SHP77 treated with DMSO at 0.1 percent for 48 hours (cell line): Measurements from ENCODE around the gene ALDH1A3.

Experiments used
- DNase-seq: peaks from one replicate; lab custom pipeline; 2025; lab: John Stamatoyannopoulos, UW

Gene ALDH1A3

GRCh38 chr15:100901702-100902435, 22.2 kb downstream of the ALDH1A3 start:
- DNase-seq = no peak

DNA sequence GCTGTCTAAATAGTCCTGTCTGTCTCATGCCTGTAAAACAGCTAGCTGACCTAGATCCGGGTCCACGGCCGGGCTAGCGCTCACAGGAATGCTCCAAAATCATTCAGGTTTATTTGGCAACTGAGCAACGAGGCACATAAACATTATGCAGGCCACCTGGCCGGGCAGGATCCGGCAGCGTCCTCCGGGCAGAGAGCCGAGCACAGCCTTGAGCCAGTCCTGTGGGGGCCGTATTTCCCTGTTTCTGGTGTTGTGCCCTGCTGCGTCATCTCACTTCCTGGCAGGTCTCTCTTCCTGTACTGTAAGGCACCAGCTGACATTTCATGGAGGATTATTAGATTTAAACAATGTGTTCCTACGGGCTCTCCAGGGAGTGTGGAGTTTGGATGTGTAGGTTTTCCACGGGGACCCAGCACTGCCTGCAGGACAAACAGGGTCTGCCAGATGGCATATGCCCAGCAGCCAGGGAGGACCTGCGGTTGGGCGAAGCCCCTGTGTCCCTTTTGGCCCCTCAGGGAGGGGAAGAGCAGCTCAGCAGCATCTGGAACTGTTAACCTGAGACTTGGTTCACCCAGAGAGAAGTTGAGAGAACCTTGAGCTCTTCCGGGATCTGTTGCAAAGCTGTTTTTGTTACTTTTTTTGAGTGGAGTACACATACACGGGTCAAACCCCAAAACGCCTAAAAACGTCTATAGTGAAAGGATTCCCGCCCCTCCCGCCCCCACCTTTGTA, 23.0 kb downstream of the ALDH1A3 start:
- peak; percentile 83 for DNase-seq

GRCh38 chr15:100903168-100903554, 23.5 kb downstream of the ALDH1A3 start:
- DNase-seq = no peak

GRCh38 chr15:100905850-100906249, 26.2 kb downstream of the ALDH1A3 start:
- DNase-seq = no peak

DNA sequence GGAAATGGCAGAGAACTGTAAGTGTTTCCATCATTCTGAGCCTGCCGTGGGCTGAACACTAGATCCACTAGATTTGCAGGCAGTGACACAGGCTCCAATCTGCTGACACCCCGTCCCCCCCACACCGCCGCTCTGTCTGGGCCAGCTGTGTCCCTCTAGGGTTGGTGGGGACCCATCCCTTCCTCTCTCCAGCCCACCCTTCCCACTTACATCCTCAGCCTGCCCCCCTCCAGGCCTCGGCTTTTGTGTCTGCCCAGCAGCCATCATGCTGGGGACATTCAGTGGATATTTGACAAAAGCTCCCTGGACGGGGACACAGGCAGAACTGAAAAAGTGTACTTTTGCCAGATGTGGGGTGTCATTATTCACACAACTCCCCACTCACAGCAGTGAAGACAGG, 28.8 kb downstream of the ALDH1A3 start:
- no peak for DNase-seq

DNA sequence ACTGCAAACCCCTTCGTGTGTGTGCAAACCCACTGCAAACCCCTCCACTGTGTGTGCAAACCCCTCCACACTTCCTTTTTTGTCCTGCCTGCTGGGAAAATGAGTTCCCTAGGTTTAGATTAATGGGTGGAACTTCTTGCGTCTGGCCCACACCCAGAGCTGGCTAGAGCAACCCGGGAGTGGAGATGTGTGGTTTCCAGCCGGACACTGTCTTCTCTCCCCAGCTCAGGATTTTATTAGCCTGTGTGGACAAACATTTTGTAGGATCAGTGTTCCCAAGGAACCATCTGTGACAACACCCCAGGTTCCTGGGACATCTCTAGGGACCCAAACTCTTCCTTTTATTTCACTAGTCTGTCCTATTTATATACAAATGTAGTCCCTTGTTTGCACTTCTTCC, 29.9 kb downstream of the ALDH1A3 start:
- DNase-seq = no peak

- DNase-seq = no peak
These were observed 30.6 kb downstream of the ALDH1A3 start for GRCh38 chr15:100909989-100910955.

- DNase-seq = no peak
These were observed 31.5 kb downstream of the ALDH1A3 start for GRCh38 chr15:100911086-100911485.

GRCh38 chr15:100913961-100914360, 34.3 kb downstream of the ALDH1A3 start:
- DNase-seq = no peak

DNA sequence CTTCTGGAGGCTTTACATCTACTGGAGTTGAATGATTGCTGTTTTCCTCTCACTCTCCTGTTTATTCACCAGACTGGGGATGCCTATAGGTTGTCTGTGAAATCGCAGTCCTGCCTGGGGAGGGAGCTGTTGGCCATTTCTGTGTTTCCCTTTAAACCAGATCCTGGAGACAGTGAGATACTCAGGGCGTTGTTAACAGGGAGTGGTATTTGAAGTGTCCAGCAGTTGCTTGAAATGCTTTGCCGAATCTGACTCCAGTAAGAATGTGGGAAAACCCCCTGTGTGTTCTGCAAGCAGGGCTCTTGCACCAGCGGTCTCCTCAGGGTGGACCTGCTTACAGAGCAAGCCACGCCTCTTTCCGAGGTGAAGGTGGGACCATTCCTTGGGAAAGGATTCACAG, 35.2 kb downstream of the ALDH1A3 start:
- DNase-seq = no peak

DNA sequence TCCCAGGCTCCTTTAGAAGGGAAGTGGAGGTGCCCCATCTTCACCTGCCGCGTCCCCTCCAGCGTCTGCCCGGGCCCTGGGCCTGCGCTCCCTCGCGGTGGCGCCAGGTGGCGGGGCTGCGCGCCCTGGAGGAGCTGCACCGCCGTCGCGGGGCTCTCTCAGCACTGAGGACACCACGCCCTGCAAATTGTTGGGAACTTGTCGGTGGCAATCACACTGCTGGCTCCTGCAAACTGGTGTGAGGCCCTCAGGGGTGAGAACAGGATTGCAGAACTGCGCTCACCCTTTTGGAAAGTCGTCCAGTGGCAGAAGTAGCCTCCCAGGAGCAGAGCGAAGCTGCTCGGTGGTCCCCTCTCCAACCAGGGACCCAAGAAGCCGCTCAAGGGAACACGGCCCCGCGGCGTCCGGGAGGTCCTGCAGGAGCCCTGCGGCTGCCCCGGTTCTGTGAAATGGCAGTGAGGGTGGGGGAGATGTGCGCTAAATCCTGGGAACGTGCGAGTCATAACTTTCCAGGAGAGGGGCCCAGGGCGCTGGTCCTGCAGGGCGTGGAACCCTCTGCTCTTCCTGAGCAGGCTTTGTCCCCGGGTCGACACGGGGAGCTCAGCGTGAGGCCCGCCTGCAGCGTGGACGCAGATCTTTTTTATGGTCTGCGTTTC, 38.5 kb downstream of the ALDH1A3 start:
- no peak for DNase-seq

GRCh38 chr15:100918690-100919480, 39.3 kb downstream of the ALDH1A3 start, which contains the start of gene LRRK1:
Gene LRRK1, plus strand, starts transcription at chr15:100919357. Its CDS starts 5,276 bp downstream, at chr15:100924633.
- no peak for DNase-seq

DNA sequence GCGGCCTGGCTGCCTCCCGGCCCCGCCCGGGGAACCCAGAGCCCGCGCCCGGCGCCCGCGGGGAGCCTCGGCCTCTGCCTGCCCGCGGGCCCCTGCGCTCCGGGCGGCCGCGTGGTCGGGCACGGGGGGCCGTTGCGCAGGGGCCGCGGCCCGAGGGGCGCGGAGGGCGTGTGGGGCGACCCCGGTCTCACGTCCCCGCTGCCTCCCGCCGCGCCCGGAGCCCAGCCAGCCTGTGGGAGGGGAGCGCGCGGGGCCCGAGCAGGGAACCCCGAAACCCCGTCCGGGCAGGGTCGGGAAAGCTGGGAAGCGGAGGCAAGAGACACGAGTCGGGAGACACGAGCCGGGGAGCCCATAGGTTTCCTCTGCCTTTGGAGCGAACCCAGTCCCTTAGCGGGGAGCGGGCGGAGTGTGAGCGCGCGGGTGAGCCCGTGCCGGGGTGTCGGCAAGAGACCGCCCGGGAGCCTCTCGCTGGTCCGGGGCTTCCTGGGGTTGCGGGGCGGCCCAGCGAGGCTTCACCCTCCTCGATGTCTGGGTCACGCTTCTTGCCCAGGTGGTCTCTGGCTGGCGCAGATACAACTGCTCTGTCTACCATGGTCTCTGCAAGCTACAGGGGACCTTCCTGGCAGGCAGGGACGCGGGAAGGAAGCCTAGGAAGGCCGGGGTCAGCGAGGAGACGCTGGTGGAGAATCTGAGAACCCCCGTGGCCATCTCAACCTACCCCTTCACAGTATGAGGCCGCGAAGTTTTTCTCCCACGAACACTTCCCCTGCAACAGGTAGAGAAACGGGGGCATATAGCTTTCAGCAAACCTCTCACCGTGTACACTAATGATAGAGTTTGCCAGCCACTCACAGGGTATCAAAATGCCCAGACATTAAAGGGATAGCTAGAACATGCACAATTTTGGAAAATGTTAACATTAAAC, 40.1 kb downstream of the ALDH1A3 start:
- no peak for DNase-seq

DNA sequence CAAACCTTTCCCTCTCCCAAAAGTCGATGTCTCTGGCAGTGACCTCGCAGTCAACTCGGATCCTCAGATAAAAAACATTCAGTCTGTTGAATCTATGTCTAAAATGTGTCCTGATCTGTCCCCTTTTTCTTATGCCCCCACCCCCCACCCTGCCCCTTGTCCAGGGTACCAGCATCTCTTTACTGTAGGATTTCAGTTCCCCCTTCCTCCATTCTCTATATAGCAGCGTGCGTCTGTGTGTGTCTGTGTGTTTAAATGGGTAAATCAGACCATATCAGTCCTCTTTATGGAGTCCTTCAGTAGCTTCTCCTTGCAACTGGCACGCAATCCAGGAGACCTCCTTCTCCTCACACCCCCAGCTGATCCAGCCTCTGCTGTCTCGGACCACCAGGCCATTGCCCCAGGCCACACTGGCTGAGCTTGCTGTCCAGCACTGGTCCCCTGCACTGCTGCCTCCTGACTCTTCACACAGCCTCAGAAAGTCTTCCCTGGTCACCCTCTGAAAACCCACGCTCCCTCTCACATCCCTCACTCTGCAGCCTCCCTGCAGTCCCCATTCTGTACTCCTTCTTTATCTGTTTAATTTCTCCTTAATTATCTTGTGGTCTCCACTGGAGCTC, 41.0 kb downstream of the ALDH1A3 start:
- DNase-seq = no peak

- DNase-seq = no peak
These were observed 42.8 kb downstream of the ALDH1A3 start for GRCh38 chr15:100922192-100923040.

DNA sequence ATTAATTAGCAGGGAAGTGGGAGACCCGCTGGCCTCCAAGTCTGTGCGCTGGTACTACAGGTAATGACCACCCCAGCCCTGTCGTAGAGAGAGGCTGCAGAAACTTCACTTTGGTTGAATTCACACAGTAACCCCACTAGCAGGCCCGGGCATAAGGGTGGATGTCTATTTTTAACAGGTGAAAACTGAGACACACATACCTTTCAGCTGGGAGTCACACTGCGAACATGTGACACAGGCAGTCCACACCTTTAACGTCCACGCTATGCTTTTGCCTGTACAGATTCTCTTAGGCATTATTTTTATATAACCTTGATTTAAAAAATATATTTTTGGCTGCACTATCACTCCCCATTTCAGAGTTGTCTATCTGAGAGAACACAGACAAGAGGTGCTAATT, 43.4 kb downstream of the ALDH1A3 start:
- no peak for DNase-seq

GRCh38 chr15:100923902-100924301, 44.3 kb downstream of the ALDH1A3 start:
- DNase-seq = no peak

DNA sequence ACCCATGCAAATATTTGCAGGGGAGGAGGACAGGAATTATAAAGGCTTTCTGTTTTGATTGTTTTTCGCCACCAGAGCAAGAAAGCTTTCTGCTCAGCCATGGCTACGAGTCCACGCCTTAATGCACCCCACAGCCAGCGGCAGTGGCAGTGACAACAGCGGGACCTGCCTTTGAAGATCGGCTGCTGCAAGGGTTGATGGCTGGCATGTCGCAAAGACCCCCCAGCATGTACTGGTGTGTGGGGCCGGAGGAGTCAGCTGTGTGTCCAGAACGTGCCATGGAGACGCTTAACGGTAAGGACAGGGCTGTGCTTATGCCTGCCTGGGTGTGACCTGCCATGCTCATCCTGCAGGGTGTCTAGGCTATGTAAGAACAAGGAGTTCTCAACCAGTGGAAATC, 44.8 kb downstream of the ALDH1A3 start:
- no peak for DNase-seq
